Testis (tissue), 2 donors: ENCODE results near the gene NPC2.
A peak's percentile ranks its signal among the peaks of the same experiment; 100 is the strongest.

Experiments used
- POLR2A ChIP-seq: fragments of 450-650 bp; IDR thresholded peaks from one replicate; pipeline ENCODE4 v1.6.1; 2017; ENCODE audit warnings: antibody characterized with exemption, mild to moderate bottlenecking, moderate library complexity
- TF ChIP-seq, protein P1 (sequence below), 3 experiments: fragments of 450-650 bp in 2 of 3; fragments of 200-600 bp in 1 of 3; sonication (generic) in 1 of 3; IDR thresholded peaks; one replicate each; pipeline ENCODE4 v1.5.1; 2016 to 2019; ENCODE audit warnings: antibody characterized with exemption in 3 of 3, mild to moderate bottlenecking in 2 of 3, moderate library complexity in 1 of 3

DNA sequence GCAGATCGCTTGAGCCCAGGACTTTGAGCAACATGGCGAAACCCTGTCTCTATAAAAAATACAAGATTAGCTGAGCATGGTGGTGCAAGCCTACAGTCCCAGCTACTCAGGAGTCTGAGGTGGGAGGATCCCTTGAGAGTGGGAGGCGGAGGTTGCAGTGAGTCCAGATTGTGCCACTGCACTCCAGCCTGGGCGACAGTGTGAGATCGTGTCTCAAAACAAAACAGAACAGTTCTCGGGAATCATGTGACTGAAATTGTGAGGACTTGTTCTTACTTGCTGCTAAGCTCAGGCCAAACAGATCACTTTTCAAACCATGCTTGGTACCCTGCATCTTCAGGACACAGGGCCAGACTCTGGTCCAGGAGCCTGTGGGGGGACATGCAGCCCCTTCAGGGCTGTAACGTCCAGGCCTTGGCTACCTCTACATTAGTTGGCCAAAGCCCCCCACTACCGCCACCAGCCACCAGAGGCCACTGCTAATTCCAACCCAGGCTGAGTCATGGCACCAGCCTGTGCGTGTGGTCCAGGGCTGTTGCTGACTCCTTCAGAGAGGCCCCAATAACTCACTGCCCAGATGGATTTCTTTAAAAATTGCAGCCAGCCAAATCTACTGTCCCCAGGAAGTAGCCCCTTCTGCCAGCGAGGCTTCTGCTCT is 33.7 kb downstream of the NPC2 start:
- TF ChIP-seq, protein P1, sequence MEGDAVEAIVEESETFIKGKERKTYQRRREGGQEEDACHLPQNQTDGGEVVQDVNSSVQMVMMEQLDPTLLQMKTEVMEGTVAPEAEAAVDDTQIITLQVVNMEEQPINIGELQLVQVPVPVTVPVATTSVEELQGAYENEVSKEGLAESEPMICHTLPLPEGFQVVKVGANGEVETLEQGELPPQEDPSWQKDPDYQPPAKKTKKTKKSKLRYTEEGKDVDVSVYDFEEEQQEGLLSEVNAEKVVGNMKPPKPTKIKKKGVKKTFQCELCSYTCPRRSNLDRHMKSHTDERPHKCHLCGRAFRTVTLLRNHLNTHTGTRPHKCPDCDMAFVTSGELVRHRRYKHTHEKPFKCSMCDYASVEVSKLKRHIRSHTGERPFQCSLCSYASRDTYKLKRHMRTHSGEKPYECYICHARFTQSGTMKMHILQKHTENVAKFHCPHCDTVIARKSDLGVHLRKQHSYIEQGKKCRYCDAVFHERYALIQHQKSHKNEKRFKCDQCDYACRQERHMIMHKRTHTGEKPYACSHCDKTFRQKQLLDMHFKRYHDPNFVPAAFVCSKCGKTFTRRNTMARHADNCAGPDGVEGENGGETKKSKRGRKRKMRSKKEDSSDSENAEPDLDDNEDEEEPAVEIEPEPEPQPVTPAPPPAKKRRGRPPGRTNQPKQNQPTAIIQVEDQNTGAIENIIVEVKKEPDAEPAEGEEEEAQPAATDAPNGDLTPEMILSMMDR (IDR thresholded peaks at IDR 0.05): peak in 2 of 3 experiments; percentile 41 to 46
- no peak for TF ChIP-seq POLR2A
